Neuronal stem cell (in vitro differentiated cells): ENCODE data around the gene PCBP3.

Source experiments
- DNase-seq: peaks from one replicate; pipeline ENCODE4 v3.0.0-alpha.2; 2013; ENCODE audit warnings: low spot score
- H2AFZ ChIP-seq: one replicate; pipeline ENCODE4 v1.6.1; 2013; ENCODE audit warnings: mild to moderate bottlenecking, low read length, inconsistent platforms
- H2AK5ac ChIP-seq: 2 replicates; pipeline ENCODE4 v1.6.1; 2013; ENCODE audit warnings: low read depth, mild to moderate bottlenecking, inconsistent platforms, low read length, moderate library complexity, mixed read lengths
- H2BK120ac ChIP-seq: 2 replicates; pipeline ENCODE4 v1.6.1; 2013; ENCODE audit warnings: low read depth, mild to moderate bottlenecking, inconsistent platforms, low read length, moderate library complexity, mixed read lengths
- H2BK12ac ChIP-seq: one replicate; pipeline ENCODE4 v1.6.1; 2013; ENCODE audit warnings: low read length, inconsistent platforms
- H2BK15ac ChIP-seq: 2 replicates; pipeline ENCODE4 v1.6.1; 2013; ENCODE audit warnings: mild to moderate bottlenecking, low read length, inconsistent platforms, mixed read lengths
- H2BK5ac ChIP-seq: one replicate; pipeline ENCODE4 v1.6.1; 2013; ENCODE audit warnings: inconsistent platforms, mild to moderate bottlenecking, low read length, moderate library complexity
- H3K14ac ChIP-seq: one replicate; pipeline ENCODE4 v1.6.1; 2013; ENCODE audit warnings: low read length, inconsistent platforms
- H3K18ac ChIP-seq: 2 replicates; pipeline ENCODE4 v1.6.1; 2013; ENCODE audit warnings: low read length, inconsistent platforms
- H3K23ac ChIP-seq: 2 replicates; pipeline ENCODE4 v1.6.1; 2013; ENCODE audit warnings: low read depth, mild to moderate bottlenecking, mixed read lengths, low read length, inconsistent platforms; ENCODE audit not compliant: poor library complexity
- H3K27ac ChIP-seq: replicated peaks from 3 replicates; pipeline ENCODE4 v1.5.1; 2013; ENCODE audit warnings: low read length, inconsistent platforms
- H3K27me3 ChIP-seq, 3 experiments: 2 replicates each; pipeline ENCODE4 v1.6.1; 2013; ENCODE audit warnings: low read length in 3 of 3, mild to moderate bottlenecking in 2 of 3, inconsistent platforms in 1 of 3, low read depth in 1 of 3, mixed read lengths in 1 of 3, moderate library complexity in 1 of 3; ENCODE audit not compliant: control insufficient read depth in 3 of 3, insufficient read depth in 3 of 3
- H3K36me3 ChIP-seq, 2 donors: replicated peaks in 1 of 2; 2 replicates each; pipeline ENCODE4 v1.6.1; 2013; ENCODE audit warnings: low read length in 2 of 2; ENCODE audit not compliant: control insufficient read depth in 2 of 2, insufficient read depth in 2 of 2
- H3K4ac ChIP-seq: 2 replicates; pipeline ENCODE4 v1.6.1; 2013; ENCODE audit warnings: inconsistent platforms, mild to moderate bottlenecking, low read length, moderate library complexity
- H3K4me1 ChIP-seq, 2 donors: 1 replicate in 1 of 2; 2 replicates in 1 of 2; pipeline ENCODE4 v1.6.1; 2013; ENCODE audit warnings: low read length in 2 of 2, low read depth in 1 of 2; ENCODE audit not compliant: control insufficient read depth in 2 of 2, insufficient read depth in 1 of 2
- H3K4me2 ChIP-seq: one replicate; pipeline ENCODE4 v1.6.1; 2013; ENCODE audit warnings: mild to moderate bottlenecking, low read length, inconsistent platforms; ENCODE audit not compliant: insufficient read depth, poor library complexity, severe bottlenecking
- H3K4me3 ChIP-seq, 2 donors: 2 replicates each; pipeline ENCODE4 v1.5.1; 2013; ENCODE audit warnings: low read length in 2 of 2, mild to moderate bottlenecking in 2 of 2, inconsistent platforms in 1 of 2, moderate library complexity in 1 of 2
- H3K79me1 ChIP-seq: one replicate; pipeline ENCODE4 v1.6.1; 2013; ENCODE audit warnings: low read depth, mild to moderate bottlenecking, inconsistent platforms, low read length, moderate library complexity
- H3K9ac ChIP-seq: one replicate; pipeline ENCODE4 v1.6.1; 2013; ENCODE audit warnings: mild to moderate bottlenecking, low read depth, low read length, inconsistent platforms; ENCODE audit not compliant: poor library complexity
- H3K9me3 ChIP-seq, 2 donors: replicated peaks in 1 of 2; 2 replicates each; pipeline versions ENCODE3 to v1.6.1; 2013; ENCODE audit warnings: low read length in 2 of 2, mild to moderate bottlenecking in 2 of 2, inconsistent platforms in 1 of 2, low read depth in 1 of 2, mixed read lengths in 1 of 2, moderate library complexity in 1 of 2; ENCODE audit not compliant: control insufficient read depth in 2 of 2, insufficient read depth in 1 of 2
- H4K8ac ChIP-seq: one replicate; pipeline ENCODE4 v1.6.1; 2013; ENCODE audit warnings: low read depth, mild to moderate bottlenecking, inconsistent platforms, low read length, moderate library complexity
- H4K91ac ChIP-seq: one replicate; pipeline ENCODE4 v1.6.1; 2013; ENCODE audit warnings: low read length, low read depth, mild to moderate bottlenecking, inconsistent platforms; ENCODE audit not compliant: poor library complexity
- WGBS, 2 donors: extraction: QIAGEN DNeasy Blood & Tissue Kit; methylation state at CpG; one replicate each; pipeline ENCODE4 v1.1.7; 2013; ENCODE audit warnings: missing lambda C conversion rate in 2 of 2, mixed read lengths in 1 of 2; ENCODE audit not compliant: insufficient read length in 2 of 2, insufficient replicate concordance in 1 of 2; ENCODE audit errors: extremely low coverage in 2 of 2; 5-methylcytosine and 5-hydroxymethylcytosine counted together

Gene PCBP3

DNA sequence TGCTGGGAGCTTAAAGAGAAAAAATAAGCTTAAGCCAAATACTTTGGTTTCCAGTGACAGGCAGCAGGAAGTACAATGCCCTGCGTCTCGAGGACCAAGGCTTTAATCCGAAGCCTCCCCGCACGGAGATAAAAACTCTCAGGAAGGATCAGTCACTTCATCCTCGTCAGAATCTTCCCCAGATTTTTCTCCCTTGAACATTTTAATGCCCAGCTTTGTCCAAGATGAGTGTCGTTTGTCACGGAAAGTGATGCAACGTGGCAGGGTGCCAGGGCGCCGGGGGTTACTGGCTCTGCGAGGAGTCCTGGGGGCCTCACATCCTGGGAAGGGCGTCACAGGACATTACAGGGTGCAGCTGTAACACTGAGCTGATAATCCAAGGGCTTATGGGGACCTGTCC lies 25.2 kb upstream of the PCBP3 start:
- H3K79me1 ChIP-seq = no peaks in the 10 kb centered on the region
- no peak overlapping the region for H2AK5ac ChIP-seq
- DNase-seq = no peak
- H3K23ac ChIP-seq = no peak overlapping the region
- WGBS, 2 donors = no CpG with 5 or more reads among the region's 13 CpGs
- H2AFZ ChIP-seq = no peak overlapping the region
- H3K27ac ChIP-seq = no peak overlapping the region
- peaks cover 0 to 4% of the 10 kb centered on the region in 2 donors for H3K9me3 ChIP-seq
- H2BK12ac ChIP-seq = no peak overlapping the region
- no peak overlapping the region for H4K8ac ChIP-seq
- peaks cover 0 to 42% (median 0%) of the 10 kb centered on the region in 3 experiments for H3K27me3 ChIP-seq
- H4K91ac ChIP-seq = no peak overlapping the region
- no peak overlapping the region for H2BK15ac ChIP-seq
- H3K14ac ChIP-seq = no peak overlapping the region
- H2BK120ac ChIP-seq = no peak overlapping the region
- peaks cover 0 to 3% of the 10 kb centered on the region in 2 donors for H3K4me1 ChIP-seq
- H3K18ac ChIP-seq = no peak overlapping the region
- H3K9ac ChIP-seq = no peak overlapping the region
- H3K4ac ChIP-seq = no peak overlapping the region
- no peak overlapping the region for H2BK5ac ChIP-seq
- no peak overlapping the region for H3K4me2 ChIP-seq
- H3K4me3 ChIP-seq = no peak overlapping the region
- no peaks in the 10 kb centered on the region for H3K36me3 ChIP-seq

DNA sequence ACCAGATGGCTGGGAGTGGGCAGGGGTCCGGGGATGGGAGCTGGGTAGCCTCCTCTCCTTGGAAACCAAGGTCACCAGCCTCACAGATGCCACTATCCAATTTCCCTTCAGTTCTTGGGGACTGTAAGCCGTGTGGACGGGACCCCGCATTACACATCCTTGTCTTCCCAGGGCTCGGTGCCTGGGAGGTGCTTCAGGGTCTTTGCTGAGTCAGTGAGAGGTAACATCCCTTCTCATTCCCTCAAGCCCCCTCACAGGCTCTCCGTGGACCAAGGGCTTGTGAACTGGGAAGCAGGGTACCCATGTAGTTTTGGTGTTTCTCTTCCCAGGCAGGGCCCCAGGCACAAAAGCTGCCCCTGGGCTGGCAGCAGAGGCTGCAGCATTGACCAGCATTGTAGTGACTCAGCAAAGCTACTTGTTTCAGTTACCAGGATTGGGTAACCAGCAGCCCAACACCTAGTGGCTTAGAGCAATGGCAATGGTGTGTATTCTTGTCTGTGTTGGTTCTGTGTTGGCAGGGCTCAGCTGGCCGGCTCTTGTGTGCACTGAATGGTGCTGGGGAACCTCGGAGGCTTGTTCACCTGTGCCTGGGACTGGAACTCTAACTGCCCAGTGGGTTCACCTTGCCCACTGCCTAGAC lies 24.6 kb upstream of the PCBP3 start:
- no CpG with 5 or more reads among the region's 8 CpGs for WGBS, 2 donors
- Histone ChIP-seq H3K4ac (no peak overlapping the region), H3K27me3 (peaks cover 0 to 44% (median 0%) of the 10 kb centered on the region in 3 experiments), H3K23ac (no peak overlapping the region), H2BK5ac (no peak overlapping the region), H2BK12ac (no peak overlapping the region), H2BK15ac (no peak overlapping the region), H4K91ac (no peak overlapping the region), H3K14ac (no peak overlapping the region), H3K36me3 (no peaks in the 10 kb centered on the region), H3K9ac (no peak overlapping the region), H3K18ac (peak overlapping the region; percentile 7), H3K4me1 (peaks cover 0 to 3% of the 10 kb centered on the region in 2 donors), H2BK120ac (no peak overlapping the region), H4K8ac (no peak overlapping the region), H3K79me1 (no peaks in the 10 kb centered on the region), H3K27ac (no peak overlapping the region), H2AK5ac (no peak overlapping the region), H3K9me3 (peaks cover 0 to 4% of the 10 kb centered on the region in 2 donors), H3K4me3 (no peak overlapping the region), H3K4me2 (no peak overlapping the region), H2AFZ (no peak overlapping the region)
- DNase-seq = no peak

DNA sequence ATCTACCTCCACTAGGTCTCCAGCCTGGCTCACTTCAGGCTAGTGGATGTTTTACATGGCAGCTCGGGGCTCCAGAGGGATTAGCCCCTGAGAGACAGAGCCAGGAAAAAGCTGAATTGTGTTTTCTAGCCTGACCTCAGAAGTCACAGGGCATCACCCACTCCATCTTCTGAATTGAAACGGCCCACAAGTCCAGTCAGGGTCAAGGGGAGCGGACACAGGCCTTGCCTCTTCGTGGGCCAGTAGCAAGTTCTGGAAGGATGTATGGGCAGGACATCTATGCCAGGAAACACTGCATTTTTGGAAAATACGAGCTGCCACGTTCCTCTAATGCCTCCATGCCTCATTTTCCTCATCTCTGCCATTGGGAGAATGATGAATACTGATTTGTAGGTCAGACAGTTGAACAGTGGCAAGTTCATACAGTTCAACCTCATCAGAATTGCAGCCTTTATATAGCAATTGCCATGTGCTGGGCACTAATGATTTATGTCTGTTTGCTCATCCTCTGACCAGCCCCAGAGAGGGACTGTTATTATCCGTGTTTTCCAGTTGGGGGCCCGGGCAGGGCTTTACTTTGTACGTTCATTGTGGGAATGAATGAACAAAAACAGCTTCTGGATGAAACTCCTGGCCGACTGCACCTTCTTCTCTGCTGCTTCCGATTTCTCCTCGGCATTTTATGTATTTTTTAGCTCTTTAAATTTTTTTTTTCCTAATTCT lies 23.2 kb upstream of the PCBP3 start:
- Histone ChIP-seq H2BK120ac (no peak overlapping the region), H3K27ac (no peak overlapping the region), H2BK15ac (no peak overlapping the region), H4K8ac (no peak overlapping the region), H2AK5ac (no peak overlapping the region), H3K4me1 (peaks cover 0 to 3% of the 10 kb centered on the region in 2 donors), H2BK5ac (no peak overlapping the region), H2BK12ac (no peak overlapping the region), H3K9ac (no peak overlapping the region), H3K9me3 (peaks cover 0 to 4% of the 10 kb centered on the region in 2 donors), H3K4me2 (no peak overlapping the region), H3K4ac (no peak overlapping the region), H4K91ac (no peak overlapping the region), H3K14ac (no peak overlapping the region), H3K18ac (no peak overlapping the region), H3K27me3 (peaks cover 0 to 39% (median 0%) of the 10 kb centered on the region in 3 experiments), H3K36me3 (no peaks in the 10 kb centered on the region), H3K23ac (no peak overlapping the region), H3K79me1 (no peaks in the 10 kb centered on the region), H2AFZ (no peak overlapping the region), H3K4me3 (no peak overlapping the region)
- no CpG with 5 or more reads among the region's 12 CpGs for whole genome bisulfite sequencing, 2 donors
- no peak for DNase-seq
